Parathyroid adenoma (tissue), 2 donors: ENCODE measurements around the gene VAPA.

ENCODE experiments used
- H2AFZ ChIP-seq: fragments of 300-600 bp; sonication (generic); one replicate; pipeline ENCODE4 v1.7.0; 2017; ENCODE audit warnings: antibody characterized with exemption, mild to moderate bottlenecking
- H3K27ac ChIP-seq: fragments of 300-600 bp; sonication (generic); one replicate; pipeline ENCODE4 v1.7.0; 2017
- H3K27me3 ChIP-seq: fragments of 300-600 bp; sonication (generic); one replicate; pipeline ENCODE4 v1.7.0; 2017; ENCODE audit warnings: low read length; ENCODE audit not compliant: control insufficient read depth, insufficient read depth
- H3K36me3 ChIP-seq: fragments of 300-600 bp; sonication (generic); one replicate; pipeline ENCODE4 v1.7.0; 2017; ENCODE audit warnings: low read length; ENCODE audit not compliant: control insufficient read depth, insufficient read depth
- H3K4me1 ChIP-seq: fragments of 300-600 bp; sonication (generic); one replicate; pipeline ENCODE4 v1.7.0; 2017; ENCODE audit warnings: control low read depth
- H3K4me2 ChIP-seq: fragments of 300-600 bp; sonication (generic); one replicate; pipeline ENCODE4 v1.7.0; 2017; ENCODE audit warnings: low read length
- H3K4me3 ChIP-seq: fragments of 300-600 bp; sonication (generic); one replicate; pipeline ENCODE4 v1.7.0; 2017; ENCODE audit warnings: low read depth, low read length
- H3K79me2 ChIP-seq: fragments of 300-600 bp; sonication (generic); one replicate; pipeline ENCODE4 v1.7.0; 2017; ENCODE audit warnings: control low read depth
- H3K9ac ChIP-seq: fragments of 300-600 bp; sonication (generic); one replicate; pipeline ENCODE4 v1.7.0; 2017; ENCODE audit warnings: mild to moderate bottlenecking
- H3K9me3 ChIP-seq: fragments of 300-600 bp; sonication (generic); one replicate; pipeline ENCODE4 v1.7.0; 2017; ENCODE audit warnings: low read length; ENCODE audit not compliant: control insufficient read depth
- TF ChIP-seq, protein P1 (sequence below): fragments of 300-600 bp; sonication (generic); IDR thresholded peaks from one replicate; pipeline ENCODE4 v1.7.0; 2017; ENCODE audit warnings: antibody characterized with exemption, mild to moderate bottlenecking
- donor health status: primary hyperparathyroidism.

VAPA gene

DNA sequence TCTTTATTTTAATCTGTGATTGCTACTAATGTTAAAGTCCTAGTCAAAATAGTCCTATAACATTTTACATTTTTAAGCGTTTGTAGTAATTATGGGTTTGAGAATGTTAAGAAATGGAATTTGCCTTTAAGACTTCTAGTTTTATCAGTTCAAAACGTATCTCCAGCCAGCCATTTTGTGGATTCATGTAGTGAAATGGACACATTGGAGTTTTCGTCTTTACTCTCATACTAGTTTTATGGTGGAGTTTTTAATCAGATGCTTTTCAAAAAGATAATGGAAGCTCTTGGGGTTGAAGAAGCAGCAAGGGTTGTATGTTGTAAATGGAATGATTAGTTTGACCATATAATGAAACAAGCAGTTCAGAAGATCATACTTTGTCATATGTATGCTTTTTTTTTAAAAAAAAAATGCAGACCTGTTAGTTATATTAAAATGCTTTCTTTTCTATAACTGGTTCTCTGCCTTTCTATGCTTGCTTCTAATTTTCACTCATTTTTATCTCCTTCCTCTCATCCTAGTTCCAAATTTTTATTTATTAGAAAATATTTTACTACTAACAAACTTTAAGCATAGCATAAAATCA, 16.6 kb downstream of the VAPA start:
- Histone ChIP-seq H3K27me3 (no peaks in the 10 kb centered on the region), H3K36me3 (no peaks in the 10 kb centered on the region), H3K27ac (no peak overlapping the region), H3K9ac (no peak overlapping the region), H3K4me2 (no peak overlapping the region), H3K4me3 (no peak overlapping the region), H3K4me1 (peaks cover 9% of the 10 kb centered on the region), H3K9me3 (no peaks in the 10 kb centered on the region), H2AFZ (no peak overlapping the region), H3K79me2 (peaks cover 26% of the 10 kb centered on the region)
- TF ChIP-seq, protein P1, sequence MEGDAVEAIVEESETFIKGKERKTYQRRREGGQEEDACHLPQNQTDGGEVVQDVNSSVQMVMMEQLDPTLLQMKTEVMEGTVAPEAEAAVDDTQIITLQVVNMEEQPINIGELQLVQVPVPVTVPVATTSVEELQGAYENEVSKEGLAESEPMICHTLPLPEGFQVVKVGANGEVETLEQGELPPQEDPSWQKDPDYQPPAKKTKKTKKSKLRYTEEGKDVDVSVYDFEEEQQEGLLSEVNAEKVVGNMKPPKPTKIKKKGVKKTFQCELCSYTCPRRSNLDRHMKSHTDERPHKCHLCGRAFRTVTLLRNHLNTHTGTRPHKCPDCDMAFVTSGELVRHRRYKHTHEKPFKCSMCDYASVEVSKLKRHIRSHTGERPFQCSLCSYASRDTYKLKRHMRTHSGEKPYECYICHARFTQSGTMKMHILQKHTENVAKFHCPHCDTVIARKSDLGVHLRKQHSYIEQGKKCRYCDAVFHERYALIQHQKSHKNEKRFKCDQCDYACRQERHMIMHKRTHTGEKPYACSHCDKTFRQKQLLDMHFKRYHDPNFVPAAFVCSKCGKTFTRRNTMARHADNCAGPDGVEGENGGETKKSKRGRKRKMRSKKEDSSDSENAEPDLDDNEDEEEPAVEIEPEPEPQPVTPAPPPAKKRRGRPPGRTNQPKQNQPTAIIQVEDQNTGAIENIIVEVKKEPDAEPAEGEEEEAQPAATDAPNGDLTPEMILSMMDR: no peak

DNA sequence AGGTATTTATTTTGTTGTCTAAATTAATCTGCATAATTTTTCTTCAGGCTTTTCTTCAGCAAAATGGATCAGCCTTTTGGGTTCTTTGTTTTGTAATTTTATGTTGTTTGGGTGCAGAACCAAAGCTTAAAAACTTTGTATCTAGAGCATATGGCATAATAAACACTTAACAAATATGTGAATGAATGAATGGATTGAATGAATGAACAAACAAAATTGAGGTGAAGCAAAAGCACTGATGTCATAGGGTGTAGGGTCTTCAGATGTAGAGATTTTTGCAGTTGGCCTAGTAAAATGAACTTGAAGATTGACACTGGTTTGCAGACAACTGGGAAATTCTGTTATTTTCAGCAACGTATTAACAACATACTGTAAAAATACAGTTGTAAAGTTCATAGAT, 17.3 kb downstream of the VAPA start:
- Histone ChIP-seq H3K36me3 (no peaks in the 10 kb centered on the region), H3K4me2 (no peak overlapping the region), H3K4me3 (no peak overlapping the region), H3K27ac (no peak overlapping the region), H2AFZ (no peak overlapping the region), H3K9me3 (no peaks in the 10 kb centered on the region), H3K79me2 (peaks cover 24% of the 10 kb centered on the region), H3K4me1 (peaks cover 9% of the 10 kb centered on the region), H3K9ac (no peak overlapping the region), H3K27me3 (no peaks in the 10 kb centered on the region)
- TF ChIP-seq, protein P1: no peak

DNA sequence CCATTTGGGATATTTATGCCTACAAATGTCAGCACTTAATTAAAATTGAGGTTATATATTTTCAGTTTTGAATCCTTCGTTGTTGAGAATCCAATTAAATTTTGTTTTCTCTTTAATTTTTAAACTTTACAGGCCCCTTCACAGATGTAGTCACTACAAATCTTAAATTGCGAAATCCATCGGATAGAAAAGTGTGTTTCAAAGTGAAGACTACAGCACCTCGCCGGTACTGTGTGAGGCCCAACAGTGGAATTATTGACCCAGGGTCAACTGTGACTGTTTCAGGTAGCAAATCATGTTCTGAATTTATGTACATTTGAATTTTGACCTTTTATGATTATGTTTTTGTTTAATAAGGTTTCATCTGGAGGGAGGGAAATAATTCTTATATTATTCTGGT, 17.9 kb downstream of the VAPA start:
- no peaks in the 10 kb centered on the region for H3K9me3 ChIP-seq
- H3K4me1 ChIP-seq: peaks cover 9% of the 10 kb centered on the region
- H2AFZ ChIP-seq: no peak overlapping the region
- H3K36me3 ChIP-seq: no peaks in the 10 kb centered on the region
- no peak overlapping the region for H3K4me3 ChIP-seq
- H3K79me2 ChIP-seq: peaks cover 22% of the 10 kb centered on the region
- no peak overlapping the region for H3K27ac ChIP-seq
- H3K9ac ChIP-seq: no peak overlapping the region
- no peaks in the 10 kb centered on the region for H3K27me3 ChIP-seq
- TF ChIP-seq, protein P1: no peak
- no peak overlapping the region for H3K4me2 ChIP-seq

DNA sequence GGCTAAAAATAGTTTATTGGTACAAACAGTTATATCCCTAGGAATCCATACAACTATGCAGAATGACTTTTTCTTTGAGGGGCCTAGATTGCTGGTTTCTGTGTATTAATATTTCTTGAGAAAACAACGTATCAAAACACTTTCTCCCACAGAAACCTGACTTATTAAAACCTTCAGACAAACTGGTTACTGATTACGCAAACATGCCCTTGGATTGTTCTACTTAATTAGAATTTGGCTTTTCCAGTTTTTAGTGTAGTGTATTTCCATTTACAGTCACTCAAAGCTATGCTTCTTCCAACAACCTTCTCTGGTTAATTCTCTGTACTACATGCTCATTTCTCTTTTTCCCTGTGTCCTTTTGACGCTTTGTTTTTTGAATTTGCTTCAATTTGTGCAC, 20.0 kb downstream of the VAPA start:
- Histone ChIP-seq H3K27ac (no peak overlapping the region), H3K79me2 (peaks cover 20% of the 10 kb centered on the region), H3K36me3 (no peaks in the 10 kb centered on the region)

DNA sequence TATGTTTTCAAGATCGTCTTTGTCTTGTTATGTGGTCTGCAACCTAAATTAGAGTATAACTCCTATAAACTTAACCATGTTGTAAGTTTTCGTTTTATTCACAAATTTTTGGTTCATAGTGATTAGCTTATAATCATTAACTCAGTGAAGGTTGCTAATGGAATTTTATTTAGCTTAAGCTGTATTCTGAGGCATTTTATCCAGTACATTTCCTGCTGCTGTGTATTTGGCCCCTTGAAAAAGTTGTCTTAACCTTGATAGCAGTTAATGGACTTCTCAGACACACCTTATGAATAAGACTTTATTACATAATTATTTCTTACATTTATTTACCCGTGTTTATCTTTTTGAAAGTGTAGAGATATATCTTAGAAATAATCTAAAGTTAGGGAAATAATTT, 20.5 kb downstream of the VAPA start:
- TF ChIP-seq, protein P1: no peak
- no peak overlapping the region for H3K27ac ChIP-seq
- no peak overlapping the region for H3K9ac ChIP-seq
- no peaks in the 10 kb centered on the region for H3K9me3 ChIP-seq
- H3K27me3 ChIP-seq: no peaks in the 10 kb centered on the region
- H3K4me1 ChIP-seq: no peaks in the 10 kb centered on the region
- no peak overlapping the region for H3K4me3 ChIP-seq
- H3K4me2 ChIP-seq: no peak overlapping the region
- H2AFZ ChIP-seq: no peak overlapping the region
- peaks cover 16% of the 10 kb centered on the region for H3K79me2 ChIP-seq
- no peaks in the 10 kb centered on the region for H3K36me3 ChIP-seq

More for the DNA sequence above, 20.0 kb downstream of the VAPA start:
- H3K4me3 ChIP-seq: no peak overlapping the region
- H3K9me3 ChIP-seq: no peaks in the 10 kb centered on the region
- H3K4me1 ChIP-seq: no peaks in the 10 kb centered on the region
- no peaks in the 10 kb centered on the region for H3K27me3 ChIP-seq
- H3K4me2 ChIP-seq: no peak overlapping the region
- no peak overlapping the region for H3K9ac ChIP-seq
- TF ChIP-seq, protein P1: no peak
- no peak overlapping the region for H2AFZ ChIP-seq
